ENCODE results near the gene CEP41.

CEP41 gene

DNA sequence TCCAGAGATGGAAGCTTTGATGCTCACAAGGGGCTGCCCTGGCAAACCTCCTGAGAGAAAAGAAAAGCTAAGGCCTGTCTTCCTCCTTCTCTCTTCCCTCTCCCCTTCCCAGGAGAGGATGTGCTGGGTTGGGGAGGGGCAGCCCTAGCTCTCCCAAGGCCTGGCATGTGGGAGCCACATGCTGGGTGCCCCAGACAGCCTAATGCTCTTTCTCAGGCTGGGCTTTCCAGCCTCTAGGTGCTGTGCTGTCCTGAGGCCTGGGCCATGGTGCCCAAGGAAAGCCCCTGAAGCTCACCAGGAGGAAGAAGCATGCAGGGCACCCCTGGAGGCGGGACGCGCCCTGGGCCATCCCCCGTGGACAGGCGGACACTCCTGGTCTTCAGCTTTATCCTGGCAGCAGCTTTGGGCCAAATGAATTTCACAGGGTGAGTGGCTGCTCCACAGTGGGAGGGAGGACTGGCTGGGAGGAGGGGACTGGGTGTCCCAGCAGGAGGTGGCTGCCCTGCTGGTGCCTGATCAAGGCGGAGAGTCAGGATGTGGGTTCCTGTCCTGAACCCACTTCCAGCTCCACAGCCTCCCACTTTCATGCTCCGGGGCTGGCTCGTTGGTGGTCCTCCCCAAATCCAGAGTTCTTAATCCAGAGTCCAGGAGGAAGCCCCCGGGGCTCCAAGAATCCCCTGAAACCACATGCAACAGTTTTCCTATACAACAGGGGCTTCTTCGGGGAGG is 94.5 kb downstream of the CEP41 start:
- DNase-seq, result no peak

DNA sequence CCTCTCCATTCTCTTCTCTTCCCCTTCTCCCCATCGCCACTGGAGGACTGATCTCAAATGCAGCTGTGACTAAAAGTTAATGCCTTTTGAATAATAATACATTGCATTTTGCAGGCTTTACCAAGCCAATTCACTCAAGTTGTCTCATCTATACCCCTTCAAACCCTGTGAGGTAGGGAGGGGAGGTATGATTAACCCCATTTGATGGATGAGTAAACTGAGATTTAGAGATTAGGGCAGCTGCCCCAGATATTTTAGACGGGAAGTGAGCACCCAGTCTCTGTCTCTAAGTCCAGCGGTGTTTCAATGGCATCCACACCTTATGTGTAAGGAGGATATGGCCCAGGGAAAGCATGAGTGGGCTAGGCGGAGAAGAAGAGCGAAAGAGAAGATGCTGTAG is 95.1 kb downstream of the CEP41 start:
- no peak for DNase-seq

DNA sequence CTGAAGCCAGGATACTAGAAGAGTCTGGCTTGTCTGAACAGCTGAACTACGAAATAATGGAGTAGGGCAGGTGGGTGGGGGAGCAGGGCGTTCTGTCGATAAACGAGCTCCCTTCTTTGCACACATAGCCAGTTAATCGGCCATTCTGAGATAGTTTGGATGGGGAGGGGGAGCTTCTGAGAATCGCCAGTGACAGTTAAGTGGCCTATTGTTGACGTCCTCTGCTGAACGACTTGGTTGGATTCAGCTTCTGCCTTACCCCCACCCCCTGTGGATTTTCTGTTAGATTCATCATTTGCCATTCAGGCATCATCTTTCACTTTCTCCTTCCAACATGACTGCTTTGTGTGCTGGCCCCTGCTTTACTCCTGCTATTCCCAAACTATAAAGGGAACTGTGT is 95.7 kb downstream of the CEP41 start:
- no peak for DNase-seq

DNA sequence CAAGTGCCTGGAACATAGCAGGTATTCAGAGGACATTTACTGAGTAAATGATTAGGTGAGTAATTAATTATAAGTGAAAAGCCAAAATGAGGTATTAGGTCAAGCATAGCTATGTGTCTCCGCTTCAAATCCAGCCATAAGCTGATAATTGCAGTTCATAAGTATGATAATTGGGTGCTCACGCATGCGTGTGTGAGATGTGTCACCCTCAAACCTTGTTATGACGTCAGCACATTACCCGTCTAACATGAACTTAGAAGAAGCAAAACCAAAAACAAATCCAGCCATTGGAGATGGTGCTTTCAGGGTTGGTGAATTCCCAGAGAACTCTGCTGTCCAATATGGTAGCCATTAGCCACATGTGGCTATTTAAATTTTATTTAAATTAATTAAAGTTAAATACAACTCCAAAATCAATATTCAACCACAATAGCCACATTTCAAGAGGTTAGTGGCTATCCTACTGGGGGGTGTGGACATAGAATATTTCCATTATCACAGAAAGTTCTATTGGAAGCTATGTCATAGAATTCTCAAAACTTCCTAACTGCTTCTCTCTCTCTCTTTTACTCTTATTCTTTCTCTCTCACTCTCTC is 96.4 kb downstream of the CEP41 start, which contains the start of gene CPA5:
Gene CPA5 (plus strand): TSS at position 546 of the 596 bp plus-strand sequence. CDS start 1,670 bp downstream, outside the sequence.
- DNase-seq, result no peak

All from stimulated activated naive CD4-positive, alpha-beta T cell treated with Interleukin-2 at 50 U/mL for 16 hours (primary cell).